Trophoblast cell (in vitro differentiated cells and primary cell): ENCODE measurements around the gene PEDS1.

Experiments used
- DNase-seq, 2 donors: peaks; one replicate each; pipeline ENCODE4 v3.0.0-alpha.2; 2016
- H2AFZ ChIP-seq: 2 replicates; pipeline ENCODE4 v1.6.1; 2013; ENCODE audit warnings: low read length, moderate library complexity, mild to moderate bottlenecking; ENCODE audit not compliant: insufficient read depth, poor library complexity
- H2AK5ac ChIP-seq: 2 replicates; pipeline ENCODE4 v1.6.1; 2013; ENCODE audit warnings: mild to moderate bottlenecking, low read length
- H2BK120ac ChIP-seq: 2 replicates; pipeline ENCODE4 v1.6.1; 2013; ENCODE audit warnings: low read length, mild to moderate bottlenecking, moderate library complexity; ENCODE audit not compliant: insufficient read depth, poor library complexity
- H2BK12ac ChIP-seq: 2 replicates; pipeline ENCODE4 v1.6.1; 2013; ENCODE audit warnings: mild to moderate bottlenecking, low read length, moderate library complexity
- H2BK5ac ChIP-seq: 2 replicates; pipeline ENCODE4 v1.6.1; 2013; ENCODE audit warnings: low read length, low read depth, moderate library complexity, mild to moderate bottlenecking; ENCODE audit not compliant: poor library complexity
- H3K14ac ChIP-seq: 2 replicates; pipeline ENCODE4 v1.6.1; 2013; ENCODE audit warnings: mild to moderate bottlenecking, low read length
- H3K18ac ChIP-seq: 2 replicates; pipeline ENCODE4 v1.6.1; 2013; ENCODE audit warnings: mild to moderate bottlenecking, low read length
- H3K23ac ChIP-seq: 2 replicates; pipeline ENCODE4 v1.6.1; 2013; ENCODE audit warnings: low read length
- H3K27ac ChIP-seq: 2 replicates; pipeline ENCODE4 v1.5.1; 2013; ENCODE audit warnings: low read depth, mild to moderate bottlenecking, inconsistent platforms, low read length, moderate library complexity
- H3K27me3 ChIP-seq: 2 replicates; pipeline ENCODE4 v1.6.1; 2013; ENCODE audit warnings: inconsistent platforms, mild to moderate bottlenecking, low read length, moderate library complexity; ENCODE audit not compliant: insufficient read depth
- H3K36me3 ChIP-seq, 2 experiments: 1 replicate in 1 of 2; 2 replicates in 1 of 2; pipeline ENCODE4 v1.6.1; 2013; ENCODE audit warnings: low read length in 2 of 2, mild to moderate bottlenecking in 2 of 2, moderate library complexity in 1 of 2; ENCODE audit not compliant: insufficient read depth in 2 of 2, control insufficient read depth in 1 of 2
- H3K4ac ChIP-seq: 2 replicates; pipeline ENCODE4 v1.6.1; 2013; ENCODE audit warnings: low read depth, mild to moderate bottlenecking, low read length, moderate library complexity
- H3K4me1 ChIP-seq, 2 experiments: 1 replicate in 1 of 2; 2 replicates in 1 of 2; pipeline ENCODE4 v1.6.1; 2013; ENCODE audit warnings: low read length in 2 of 2, mild to moderate bottlenecking in 2 of 2, moderate library complexity in 1 of 2; ENCODE audit not compliant: insufficient read depth in 2 of 2, control insufficient read depth in 1 of 2
- H3K4me2 ChIP-seq: 2 replicates; pipeline ENCODE4 v1.6.1; 2013; ENCODE audit warnings: inconsistent platforms, mild to moderate bottlenecking, low read length, moderate library complexity
- H3K4me3 ChIP-seq: 2 replicates; pipeline ENCODE4 v1.5.1; 2013; ENCODE audit warnings: mild to moderate bottlenecking, low read depth, low read length, inconsistent platforms
- H3K79me1 ChIP-seq: one replicate; pipeline ENCODE4 v1.6.1; 2013; ENCODE audit warnings: low read length
- H3K79me2 ChIP-seq: 2 replicates; pipeline ENCODE4 v1.6.1; 2013; ENCODE audit warnings: low read length, mild to moderate bottlenecking; ENCODE audit not compliant: control insufficient read depth, insufficient read depth, poor library complexity
- H3K9ac ChIP-seq: 2 replicates; pipeline ENCODE4 v1.6.1; 2013; ENCODE audit warnings: mild to moderate bottlenecking, low read length
- H3K9me3 ChIP-seq: 2 replicates; pipeline ENCODE4 v1.6.1; 2013; ENCODE audit warnings: low read depth, mild to moderate bottlenecking, control low read depth, inconsistent platforms, low read length; ENCODE audit not compliant: insufficient read depth
- H4K12ac ChIP-seq: 2 replicates; pipeline ENCODE4 v1.6.1; 2013; ENCODE audit warnings: low read depth, mild to moderate bottlenecking, low read length, moderate library complexity
- H4K8ac ChIP-seq: 2 replicates; pipeline ENCODE4 v1.6.1; 2013; ENCODE audit warnings: low read depth, mild to moderate bottlenecking, low read length, moderate library complexity
- H4K91ac ChIP-seq: one replicate; pipeline ENCODE4 v1.6.1; 2013; ENCODE audit warnings: low read depth, mild to moderate bottlenecking, low read length, moderate library complexity
- WGBS: extraction: QIAGEN DNeasy Blood & Tissue Kit; methylation state at CpG from one replicate; pipeline ENCODE4 v1.1.7; 2013; ENCODE audit warnings: missing lambda C conversion rate; ENCODE audit not compliant: insufficient read length, insufficient coverage; ENCODE audit errors: extremely low coverage; 5-methylcytosine and 5-hydroxymethylcytosine counted together

Gene PEDS1

DNA sequence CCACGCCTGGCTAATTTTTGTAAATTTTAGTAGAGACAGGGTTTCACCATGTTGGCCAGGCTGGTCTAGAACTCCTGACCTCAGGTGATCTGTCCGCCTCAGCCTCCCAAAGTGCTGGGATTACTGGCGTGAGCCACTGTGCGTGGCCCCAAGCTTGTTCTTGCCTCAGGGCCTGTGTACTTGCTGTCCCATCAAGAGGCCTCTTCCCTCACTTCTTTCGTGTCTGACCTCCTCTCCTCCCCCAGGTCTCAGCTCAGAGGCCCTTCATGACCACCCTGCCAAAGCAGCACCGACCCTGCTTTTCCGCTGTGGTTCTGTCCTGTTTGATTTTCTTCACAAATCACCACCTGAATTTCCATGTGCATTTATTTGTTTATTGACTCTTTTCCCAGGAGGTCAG, 30.1 kb downstream of the PEDS1 start:
- H3K4ac ChIP-seq: no peak overlapping the region
- no peak overlapping the region for H3K4me2 ChIP-seq
- H4K8ac ChIP-seq: no peak overlapping the region
- no peak overlapping the region for H3K23ac ChIP-seq
- no peak overlapping the region for H2AK5ac ChIP-seq
- H3K79me2 ChIP-seq: no peaks in the 10 kb centered on the region
- no peak overlapping the region for H4K12ac ChIP-seq
- no peak overlapping the region for H2BK5ac ChIP-seq
- no peak overlapping the region for H3K18ac ChIP-seq
- WGBS: no CpG with 5 or more reads among the region's 7 CpGs
- peaks cover 5% of the 10 kb centered on the region for H3K9me3 ChIP-seq
- peaks cover 45 to 48% of the 10 kb centered on the region in 2 experiments for H3K36me3 ChIP-seq
- H2BK120ac ChIP-seq: no peak overlapping the region
- H2BK12ac ChIP-seq: no peak overlapping the region
- no peak for DNase-seq
- no peak overlapping the region for H3K9ac ChIP-seq
- H3K4me1 ChIP-seq: peaks cover 0 to 1% of the 10 kb centered on the region in 2 experiments
- no peak overlapping the region for H3K4me3 ChIP-seq
- no peak overlapping the region for H2AFZ ChIP-seq
- H3K14ac ChIP-seq: no peak overlapping the region
- H3K79me1 ChIP-seq: no peaks in the 10 kb centered on the region
- no peak overlapping the region for H4K91ac ChIP-seq
- H3K27ac ChIP-seq: no peak overlapping the region
- no peaks in the 10 kb centered on the region for H3K27me3 ChIP-seq

DNA sequence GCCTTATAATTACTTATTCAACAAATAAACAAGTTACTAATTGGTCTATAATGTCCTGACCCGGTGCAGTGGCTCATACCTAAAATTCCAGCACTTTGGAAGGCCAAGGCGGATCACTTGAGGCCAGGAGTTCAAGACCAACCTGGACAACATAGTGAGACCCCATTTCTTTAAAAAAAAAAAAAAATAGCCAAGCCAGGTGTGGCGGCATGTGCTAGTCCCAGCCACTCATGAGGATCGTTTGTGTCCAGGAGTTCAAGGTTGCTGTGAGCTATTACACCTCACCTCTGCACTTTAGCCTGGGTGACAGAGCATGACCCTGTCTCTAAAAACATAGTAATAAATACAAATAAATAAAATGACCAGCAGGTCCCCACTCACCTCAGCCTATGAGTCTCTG, 30.8 kb downstream of the PEDS1 start:
- H3K18ac ChIP-seq: no peak overlapping the region
- H3K9me3 ChIP-seq: peaks cover 5% of the 10 kb centered on the region
- H3K27ac ChIP-seq: no peak overlapping the region
- no peak overlapping the region for H3K23ac ChIP-seq
- no peak overlapping the region for H2AFZ ChIP-seq
- no peak overlapping the region for H2BK12ac ChIP-seq
- no peak for DNase-seq
- no peak overlapping the region for H4K91ac ChIP-seq
- no peak overlapping the region for H2BK120ac ChIP-seq
- no peak overlapping the region for H2BK5ac ChIP-seq
- WGBS: no CpG with 5 or more reads among the region's 4 CpGs
- peaks cover 39 to 42% of the 10 kb centered on the region in 2 experiments for H3K36me3 ChIP-seq
- no peaks in the 10 kb centered on the region for H3K79me2 ChIP-seq
- H4K12ac ChIP-seq: no peak overlapping the region
- H4K8ac ChIP-seq: no peak overlapping the region
- no peaks in the 10 kb centered on the region for H3K27me3 ChIP-seq
- H3K4me1 ChIP-seq: peaks cover 0 to 1% of the 10 kb centered on the region in 2 experiments
- H3K4me3 ChIP-seq: no peak overlapping the region
- H2AK5ac ChIP-seq: no peak overlapping the region
- H3K9ac ChIP-seq: no peak overlapping the region
- no peak overlapping the region for H3K4ac ChIP-seq
- H3K4me2 ChIP-seq: no peak overlapping the region
- H3K79me1 ChIP-seq: no peaks in the 10 kb centered on the region
- no peak overlapping the region for H3K14ac ChIP-seq

DNA sequence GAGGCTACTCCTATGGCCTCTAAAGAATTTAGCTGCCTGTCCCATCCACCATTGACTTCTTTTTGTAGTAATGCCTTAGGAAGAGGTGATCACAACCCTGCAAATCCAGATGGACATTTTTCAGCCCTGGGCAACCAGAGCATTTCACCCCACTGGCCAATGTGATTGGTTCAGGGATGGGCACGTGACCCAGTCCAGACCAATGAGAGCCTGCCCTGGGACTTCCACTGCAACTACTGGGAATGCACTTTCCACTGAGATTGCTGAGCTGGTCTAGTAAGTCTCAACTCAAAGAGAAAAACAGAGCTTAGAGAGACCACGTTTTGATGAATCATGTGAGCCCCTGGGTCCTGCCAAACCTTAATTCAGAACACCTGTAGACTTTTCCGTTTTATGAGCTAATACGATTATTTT, 31.7 kb downstream of the PEDS1 start:
- Histone ChIP-seq H2AFZ (no peak overlapping the region), H3K27me3 (no peaks in the 10 kb centered on the region), H3K9me3 (peaks cover 5% of the 10 kb centered on the region), H3K4me3 (no peak overlapping the region), H3K79me1 (no peaks in the 10 kb centered on the region), H3K27ac (no peak overlapping the region), H3K23ac (no peak overlapping the region), H3K9ac (no peak overlapping the region), H3K4ac (no peak overlapping the region), H3K4me1 (peaks cover 0 to 1% of the 10 kb centered on the region in 2 experiments), H2BK120ac (no peak overlapping the region), H3K4me2 (no peak overlapping the region), H2BK12ac (no peak overlapping the region), H3K14ac (no peak overlapping the region), H4K12ac (no peak overlapping the region), H3K36me3 (peaks cover 32 to 35% of the 10 kb centered on the region in 2 experiments), H2BK5ac (no peak overlapping the region), H2AK5ac (no peak overlapping the region), H3K18ac (no peak overlapping the region), H4K91ac (no peak overlapping the region), H3K79me2 (no peaks in the 10 kb centered on the region), H4K8ac (no peak overlapping the region)
- peak in 1 of 2 donors; percentile 42 for DNase-seq
- WGBS: no CpG with 5 or more reads among the region's 4 CpGs

DNA sequence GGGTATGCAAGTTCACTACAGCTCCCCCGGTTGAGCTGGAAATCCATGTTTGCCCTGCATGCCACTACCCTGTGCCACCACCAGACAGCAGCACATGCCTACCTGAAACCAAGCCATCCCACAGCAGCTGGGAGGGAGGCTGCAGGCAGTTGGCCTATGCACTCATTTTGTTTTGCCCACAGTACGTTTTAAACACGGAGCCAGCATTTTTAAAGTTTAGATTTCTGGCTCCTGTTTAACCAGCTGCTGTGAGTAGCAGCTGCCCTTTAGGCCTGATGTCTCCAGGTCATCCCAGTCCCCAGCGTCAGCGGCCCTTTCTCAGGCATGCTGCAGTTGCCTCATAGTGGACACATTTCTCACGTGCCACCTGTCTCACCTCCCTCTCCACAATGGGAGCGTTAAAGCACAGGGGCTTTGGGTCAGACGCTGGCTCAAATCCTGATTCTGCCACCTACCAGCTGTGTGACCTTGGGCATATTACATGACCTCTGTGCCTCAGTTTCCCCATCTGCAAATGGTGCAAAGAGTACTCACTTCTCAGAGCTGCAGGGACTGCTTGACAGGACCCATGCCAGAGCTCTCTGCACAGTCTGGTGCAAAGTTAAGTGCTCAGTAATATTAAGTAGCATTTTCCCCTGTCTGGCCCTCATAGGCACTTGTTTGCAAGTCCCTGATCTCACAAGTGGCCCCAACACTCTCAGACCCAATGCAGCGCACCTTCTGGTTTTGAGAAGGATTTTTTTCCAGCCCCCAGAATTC, 32.4 kb downstream of the PEDS1 start:
- Histone ChIP-seq H4K8ac (no peak overlapping the region), H3K27ac (no peak overlapping the region), H3K14ac (no peak overlapping the region), H4K91ac (no peak overlapping the region), H3K18ac (no peak overlapping the region), H3K79me2 (no peaks in the 10 kb centered on the region), H3K23ac (no peak overlapping the region), H4K12ac (no peak overlapping the region), H3K4me1 (peaks cover 0 to 5% of the 10 kb centered on the region in 2 experiments), H3K79me1 (no peaks in the 10 kb centered on the region), H2BK5ac (no peak overlapping the region), H2BK12ac (no peak overlapping the region), H3K4ac (no peak overlapping the region), H2BK120ac (no peak overlapping the region), H2AK5ac (no peak overlapping the region), H3K4me2 (no peak overlapping the region), H2AFZ (no peak overlapping the region), H3K36me3 (peaks cover 27 to 28% of the 10 kb centered on the region in 2 experiments), H3K9ac (no peak overlapping the region), H3K27me3 (no peaks in the 10 kb centered on the region), H3K4me3 (no peak overlapping the region), H3K9me3 (peaks cover 5% of the 10 kb centered on the region)
- no CpG with 5 or more reads among the region's 9 CpGs for WGBS
- DNase-seq: peak; percentile 95
